HG03135 (cell line): ENCODE results near the gene RASSF3.
"Not testable (repeated sequence)": the region's sequence is repeated elsewhere in the genome, so short reads cannot be mapped to it uniquely, and the experiment has no call there.

Source experiments
- ATAC-seq: cut with Tn5 transposase; IDR thresholded peaks from one replicate; pipeline ENCODE4 v1.9.1; 2021; ENCODE audit warnings: mild to moderate bottlenecking, moderate library complexity; ENCODE audit not compliant: unreplicated experiment

Gene RASSF3

DNA sequence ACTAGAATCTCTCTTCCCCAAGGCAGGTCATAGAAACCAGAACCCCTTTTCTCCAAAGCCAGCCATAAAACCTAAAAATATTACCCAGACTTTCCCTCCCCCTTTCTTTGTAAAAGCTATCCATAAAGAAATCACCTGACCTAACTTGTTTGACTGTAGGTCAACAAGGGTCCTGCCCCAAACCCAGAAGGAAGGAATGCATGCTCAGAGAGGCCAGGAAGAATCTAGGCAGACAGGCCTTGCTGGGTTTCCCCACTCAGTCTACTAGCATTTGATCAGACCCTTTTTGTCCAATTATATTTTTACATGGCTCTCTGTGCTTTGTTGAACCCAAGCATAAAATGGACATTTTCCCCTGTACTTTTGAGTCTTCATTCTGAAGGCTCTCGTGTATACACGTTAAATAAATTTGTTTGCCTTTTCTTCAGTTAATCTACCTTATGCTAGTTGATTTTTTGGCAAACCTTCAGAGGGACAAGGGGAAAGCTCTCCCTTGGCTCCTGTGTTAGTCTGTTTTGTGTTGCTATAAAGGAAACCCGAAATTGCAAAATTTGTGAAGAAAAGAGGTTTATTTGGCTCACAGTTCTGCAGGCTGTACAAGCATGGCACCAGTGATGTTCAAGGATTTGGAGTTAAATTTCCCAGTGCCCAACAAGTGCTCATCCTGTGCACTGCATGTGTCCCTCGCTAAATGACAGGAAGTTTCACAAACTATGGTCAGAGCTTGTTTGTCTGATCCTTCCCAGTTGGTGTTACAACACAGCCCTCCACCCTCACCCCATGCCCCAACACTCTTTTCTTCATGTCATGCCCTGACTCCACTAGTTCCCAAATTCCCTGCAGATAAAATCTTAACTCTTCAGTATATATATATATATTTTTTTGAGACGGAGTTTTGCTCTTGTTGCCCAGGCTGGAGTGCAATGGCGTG lies 14.2 kb upstream of the RASSF3 start:
- no peak for ATAC-seq

- no peak for ATAC-seq
Observed at GRCh38 chr12:64598831-64599230, 11.5 kb upstream of the RASSF3 start.

DNA sequence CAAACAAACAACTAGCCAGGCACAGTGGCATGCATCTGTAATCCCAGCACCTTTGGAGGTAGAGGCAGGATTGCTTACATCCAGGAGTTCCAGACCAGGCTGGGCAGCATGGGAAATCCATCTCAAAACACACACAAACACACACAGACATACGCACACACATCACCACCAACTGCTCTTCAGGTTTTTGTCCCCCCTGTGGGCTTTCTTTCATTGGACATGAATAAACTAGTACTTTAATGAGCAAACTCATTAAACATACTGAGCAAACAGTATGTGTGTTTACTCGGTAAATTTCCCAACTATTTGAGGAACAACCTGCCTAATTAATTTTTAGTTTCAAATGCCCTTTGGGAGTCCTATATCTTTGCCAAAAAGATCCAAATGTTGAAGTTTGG lies 10.1 kb upstream of the RASSF3 start:
- ATAC-seq = no peak

DNA sequence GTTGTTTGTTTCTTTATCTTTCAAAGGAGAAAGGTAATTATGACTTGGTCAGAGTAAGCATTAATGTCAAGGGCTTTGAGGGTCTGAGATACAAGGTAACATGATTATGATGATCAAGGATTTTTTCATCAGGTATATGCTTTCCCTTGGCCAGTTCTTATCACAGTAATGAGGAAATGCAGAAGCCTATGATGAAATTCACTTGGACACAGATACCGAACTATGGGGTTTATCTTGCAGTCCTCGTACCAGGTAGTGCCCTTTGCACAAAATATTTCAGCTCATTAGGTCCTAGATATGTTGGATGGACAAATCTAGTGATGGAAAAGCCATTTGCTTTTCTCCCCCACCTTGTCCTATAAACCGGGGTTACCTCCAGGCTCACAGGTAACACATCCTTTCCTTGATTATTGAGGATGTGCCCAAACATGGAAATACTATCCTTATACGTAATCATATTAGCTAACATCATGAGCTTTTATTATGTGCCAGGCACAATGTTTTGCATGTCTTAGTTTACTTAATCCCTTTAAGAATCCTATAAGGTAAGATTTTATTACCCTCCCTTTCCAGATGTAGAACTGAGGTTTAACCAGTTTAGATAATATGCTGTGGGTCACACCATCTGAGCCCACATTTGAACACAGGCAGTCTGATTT lies 7.0 kb upstream of the RASSF3 start:
- no peak for ATAC-seq

- ATAC-seq = peak; percentile 26
Observed at GRCh38 chr12:64608901-64609535, 1.3 kb upstream of the RASSF3 start.

DNA sequence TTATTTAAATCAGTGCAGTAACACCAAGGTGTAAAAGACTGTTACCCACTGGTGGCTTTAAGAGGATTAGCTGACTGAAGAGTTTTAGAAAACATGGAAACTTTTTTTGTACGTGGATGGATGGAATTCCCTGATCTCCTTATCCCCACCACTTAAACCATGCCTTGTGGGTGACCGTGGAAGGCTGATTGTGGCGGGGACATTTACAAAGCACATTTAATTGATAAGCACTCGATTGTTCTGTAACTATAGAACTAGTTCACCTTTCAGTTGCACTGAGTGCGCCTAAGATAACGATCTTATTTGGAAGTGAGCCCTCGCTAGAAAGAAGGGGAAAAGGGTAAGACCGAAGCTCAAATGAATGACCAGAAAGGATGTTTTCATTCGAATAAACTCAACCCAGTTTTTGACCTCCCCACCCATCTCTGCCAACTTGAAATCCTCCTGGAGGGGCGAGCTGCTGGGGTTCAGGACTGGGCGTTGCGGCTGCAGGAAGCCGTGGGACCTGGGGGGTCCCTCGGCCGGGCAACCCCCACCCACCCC lies 688 bp upstream of the RASSF3 start:
- ATAC-seq = no peak

DNA sequence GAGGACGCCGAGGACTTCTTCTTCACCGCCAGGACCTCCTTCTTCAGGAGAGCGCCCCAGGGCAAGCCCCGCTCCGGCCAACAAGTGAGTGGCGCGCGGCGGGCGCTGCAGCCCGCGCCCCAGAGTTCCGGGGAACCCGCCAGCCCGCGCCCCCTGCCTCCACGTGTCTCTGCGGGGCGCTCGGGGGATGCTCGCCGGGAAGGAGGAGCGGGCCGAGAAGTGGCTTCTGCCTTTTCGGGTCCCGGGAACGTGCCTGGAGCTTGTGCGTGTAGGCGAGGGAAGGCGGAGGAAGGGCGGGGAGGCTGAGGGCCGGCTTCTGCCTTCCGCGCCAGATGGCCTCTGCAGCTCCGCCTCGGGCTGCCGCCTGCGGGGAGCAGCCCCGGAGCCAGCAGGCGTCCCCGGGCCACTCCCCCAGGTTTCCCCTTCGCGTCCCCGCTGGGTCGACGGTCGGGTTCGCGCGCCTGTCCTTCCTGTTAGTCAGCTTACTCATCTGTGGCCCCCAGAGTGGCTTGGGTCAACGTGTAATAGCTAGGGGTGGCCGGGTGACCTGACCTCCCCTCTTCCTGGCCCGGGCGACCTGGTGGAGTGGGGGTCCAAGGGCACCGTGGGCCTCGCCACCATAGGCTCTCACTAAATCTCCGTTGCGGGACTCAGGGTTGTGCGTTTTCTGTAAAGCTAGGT lies 505 bp downstream of the RASSF3 start:
- peak; percentile 59 for ATAC-seq

DNA sequence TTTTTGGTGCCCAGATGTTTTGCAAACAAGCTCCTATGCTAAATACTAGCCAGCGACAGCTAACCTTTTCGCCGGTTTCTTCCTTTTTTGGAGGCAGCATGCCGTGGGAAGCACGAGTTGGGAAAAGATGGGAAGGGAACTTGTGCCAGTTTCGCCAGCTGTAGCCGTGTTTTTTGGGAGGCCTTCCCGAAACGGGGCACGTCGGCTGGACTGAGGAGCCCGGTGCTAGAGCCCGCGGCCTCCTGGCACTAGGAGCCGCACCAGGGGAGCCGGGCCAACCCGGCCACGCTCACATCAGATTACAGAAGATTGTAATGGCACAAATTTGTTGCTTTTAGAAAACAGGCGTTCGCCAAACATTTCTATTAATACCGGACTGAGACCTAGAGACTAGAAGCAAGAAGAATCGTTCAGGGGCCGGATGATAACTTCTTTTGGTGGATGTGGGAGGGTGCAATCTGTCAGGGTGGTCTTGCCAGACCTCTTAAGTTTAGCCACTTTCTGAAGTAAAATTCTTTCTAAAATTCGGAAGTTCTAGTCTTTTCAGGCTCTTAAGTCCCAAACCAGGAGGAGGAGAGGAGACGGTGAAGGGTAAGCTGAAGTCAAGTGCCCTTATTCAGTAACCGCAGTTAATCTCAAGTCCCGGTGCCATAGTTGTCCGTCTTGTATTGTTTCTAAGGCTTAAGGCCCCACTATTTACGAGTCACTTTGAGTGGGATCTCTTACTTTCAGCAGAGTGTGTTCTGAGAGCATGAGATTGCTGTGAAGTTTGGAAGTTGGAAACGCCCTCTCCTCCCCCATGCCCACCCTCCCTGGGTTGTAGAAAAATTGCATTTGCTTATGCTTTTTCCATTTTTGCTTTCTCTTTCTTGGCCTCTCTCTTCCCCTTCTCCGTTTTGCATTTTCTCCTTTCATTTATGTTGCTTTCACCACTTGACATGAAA lies 1.3 kb downstream of the RASSF3 start:
- no peak for ATAC-seq

GRCh38 chr12:64612843-64613242 lies 2.5 kb downstream of the RASSF3 start:
- ATAC-seq = no peak

DNA sequence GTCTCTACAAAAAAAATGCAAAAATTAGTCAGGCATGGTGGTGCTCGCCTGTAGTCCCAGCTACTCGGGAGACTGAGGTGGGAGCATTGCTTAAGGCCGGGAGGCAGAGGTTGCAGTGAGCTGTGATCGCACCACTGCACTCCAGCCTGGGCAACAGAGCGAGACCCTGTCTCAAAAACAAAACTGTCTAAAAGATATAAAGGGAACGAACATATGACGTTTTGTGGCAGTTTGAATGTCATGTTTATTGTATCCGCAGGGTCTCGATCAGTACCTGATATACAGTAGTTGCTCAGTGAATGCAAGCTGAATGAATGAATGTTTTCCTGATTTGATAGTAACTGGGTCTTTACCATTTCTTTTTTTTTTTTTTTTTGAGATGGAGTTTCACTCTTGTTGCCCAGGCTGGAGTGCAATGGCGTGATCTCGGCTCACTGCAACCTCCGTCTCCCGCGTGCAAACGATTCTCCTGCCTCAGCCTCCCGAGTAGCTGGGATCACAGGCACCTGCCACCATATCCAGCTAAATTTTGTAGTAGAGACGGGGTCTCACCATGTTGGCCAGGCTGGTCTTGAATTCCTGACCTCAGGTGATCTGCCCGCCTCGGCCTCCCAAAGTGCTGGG lies 3.6 kb downstream of the RASSF3 start:
- ATAC-seq = not testable (repeated sequence)

GRCh38 chr12:64616201-64616600 lies 5.9 kb downstream of the RASSF3 start:
- no peak for ATAC-seq

GRCh38 chr12:64618953-64619590 lies 8.8 kb downstream of the RASSF3 start:
- peak; percentile 50 for ATAC-seq

DNA sequence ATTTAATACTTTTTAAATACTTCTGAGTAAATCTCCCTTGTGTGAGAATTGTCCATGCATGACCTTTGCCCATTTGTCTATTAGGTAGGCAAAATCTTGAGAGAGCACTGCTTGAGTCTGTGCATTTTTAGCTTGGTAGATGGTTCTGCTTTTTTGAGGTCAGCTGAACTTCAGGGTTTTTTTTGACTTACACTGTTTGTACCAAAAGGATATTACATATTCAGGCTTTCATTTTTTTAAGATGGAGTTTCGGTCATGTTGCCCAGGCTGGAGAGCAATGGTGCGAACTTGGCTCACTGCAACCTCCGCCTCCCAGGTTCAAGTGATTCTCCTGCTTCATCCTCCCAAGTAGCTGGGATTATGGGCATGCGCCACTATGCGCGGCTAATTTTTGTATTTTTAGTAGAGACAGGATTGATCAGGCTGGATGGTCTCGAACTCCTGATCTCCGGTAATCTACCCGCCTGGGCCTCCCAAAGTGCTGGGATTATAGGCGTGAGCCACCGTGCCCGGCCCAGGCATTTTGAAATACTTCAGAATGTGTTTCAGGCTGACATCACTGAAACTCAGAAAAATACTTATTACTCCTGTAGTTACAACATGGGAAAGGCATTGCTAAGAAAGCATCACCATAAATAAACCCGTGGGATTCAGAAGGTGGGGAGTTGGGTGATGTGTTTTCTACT lies 11.1 kb downstream of the RASSF3 start:
- ATAC-seq = peak; percentile 73

DNA sequence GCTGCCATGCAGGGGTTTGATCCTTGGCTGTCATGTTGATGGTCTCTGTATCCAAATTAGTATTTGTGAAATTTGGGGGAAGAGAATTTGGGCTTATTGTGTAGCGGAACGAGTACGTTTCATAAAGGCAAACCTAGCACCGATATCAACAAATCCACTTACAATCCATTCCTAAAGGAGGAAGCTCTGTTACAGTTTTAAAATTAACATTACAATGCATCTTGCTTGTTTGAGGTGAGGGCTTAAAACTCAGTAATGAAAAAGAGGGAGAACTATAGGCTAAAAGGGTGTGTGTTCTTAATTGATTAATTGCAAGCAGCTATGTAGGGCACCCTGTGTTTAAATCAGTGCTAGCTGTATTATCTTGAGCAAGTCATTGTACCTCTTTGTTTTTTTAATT lies 13.7 kb downstream of the RASSF3 start:
- ATAC-seq = no peak

GRCh38 chr12:64625243-64626077 lies 15.2 kb downstream of the RASSF3 start:
- peak; percentile 52 for ATAC-seq

DNA sequence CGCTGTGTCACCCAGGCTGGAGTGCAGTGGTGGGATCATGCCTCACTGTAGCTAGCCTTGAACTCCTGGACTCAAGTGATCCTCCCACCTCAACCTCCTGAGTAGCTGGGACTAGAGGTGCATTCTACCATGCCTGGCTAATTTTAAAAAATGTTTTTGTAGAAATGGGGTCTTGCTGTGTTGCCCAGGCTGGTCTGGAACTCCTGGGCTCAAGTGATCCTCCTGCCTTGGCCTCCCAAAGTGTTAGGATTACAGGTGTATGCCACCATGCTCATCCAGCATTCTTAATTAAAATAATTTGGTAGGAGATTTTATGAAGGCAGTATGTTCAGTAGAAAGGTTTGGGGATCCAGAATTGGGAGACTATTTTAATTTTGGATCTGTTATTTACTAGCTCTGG lies 16.3 kb downstream of the RASSF3 start:
- not testable (repeated sequence) for ATAC-seq

GRCh38 chr12:64627771-64628170 lies 17.5 kb downstream of the RASSF3 start:
- ATAC-seq = no peak
